ENCODE measurements around the gene UBAP2. TPM values are rescaled to one million over a fixed set of nuclear protein-coding genes. Genes with fewer than 3 reads are reported as not detected.

The UBAP2 gene
- total RNA-seq, 2 experiments from 2014 or later: 35.0 to 38.0 TPM

GRCh38 chr9:33956544-33956943 is 92.1 kb downstream of the UBAP2 start:
- intact Hi-C loops (cut with micrococcal nuclease): no loop called here
- Mint-ChIP-seq H3K4me3 (no peak overlapping the region), H3K27me3 (no peaks in the 10 kb centered on the region), H3K36me3 (peaks cover 19% of the 10 kb centered on the region), H3K4me1 (ENCODE audit: low read depth) (no peaks in the 10 kb centered on the region), H3K9me3 (no peaks in the 10 kb centered on the region), H3K27ac (no peak overlapping the region)
- no peak for DNase-seq
- CTCF ChIA-PET: interaction anchor here (0.8 kb wide), 1 partner anchor 178 kb away, joined by 3 read pairs; no protein-coding TSS in a partner anchor
- POLR2A ChIA-PET: no interaction called here

DNA sequence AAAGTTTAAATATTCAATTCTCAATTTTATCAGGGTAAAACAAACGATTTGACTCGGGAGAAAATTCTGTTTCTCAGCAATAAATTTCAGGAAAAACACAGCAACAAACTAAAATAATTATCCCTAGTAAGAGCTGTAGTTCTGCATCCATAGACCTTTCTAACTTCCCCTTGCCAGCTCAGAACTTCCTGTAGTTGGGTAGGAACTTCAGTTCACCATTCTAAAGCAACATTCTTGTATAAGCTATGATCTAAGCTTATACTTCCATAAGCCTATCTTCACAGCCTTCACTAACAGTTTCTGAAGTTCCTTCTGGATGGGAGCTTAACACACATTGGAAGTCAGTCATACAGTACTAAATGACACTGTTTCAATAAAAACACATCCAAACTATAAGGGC is 96.6 kb downstream of the UBAP2 start:
- Mint-ChIP-seq H3K4me3 (no peak overlapping the region), H3K36me3 (peaks cover 27% of the 10 kb centered on the region), H3K9me3 (no peaks in the 10 kb centered on the region), H3K4me1 (ENCODE audit: low read depth) (no peaks in the 10 kb centered on the region), H3K27me3 (no peaks in the 10 kb centered on the region), H3K27ac (no peak overlapping the region)
- DNase-seq: no peak
- POLR2A ChIA-PET: no interaction called here
- intact Hi-C loops (cut with micrococcal nuclease): no loop called here
- CTCF ChIA-PET: interaction anchor here (0.6 to 1.8 kb wide), 3 partner anchors 94 to 173 kb away, joined by 3 to 5 read pairs (median 5); no protein-coding TSS in a partner anchor

- POLR2A ChIA-PET: no interaction called here
- Mint-ChIP-seq H3K4me1 (ENCODE audit: low read depth) (no peaks in the 10 kb centered on the region), H3K27me3 (no peaks in the 10 kb centered on the region), H3K36me3 (peaks cover 28% of the 10 kb centered on the region), H3K9me3 (no peaks in the 10 kb centered on the region), H3K4me3 (no peak overlapping the region), H3K27ac (no peak overlapping the region)
- CTCF ChIA-PET: interaction anchor here (1.1 to 1.5 kb wide), 2 partner anchors 124 to 171 kb away, joined by 3 to 4 read pairs; no protein-coding TSS in a partner anchor
- intact Hi-C loops (cut with micrococcal nuclease): no loop called here
- DNase-seq: no peak
Measured at GRCh38 chr9:33950371-33950770, 98.3 kb downstream of the UBAP2 start.

- POLR2A ChIA-PET: no interaction called here
- Mint-ChIP-seq H3K36me3 (peaks cover 33% of the 10 kb centered on the region), H3K27ac (no peak overlapping the region)
Measured at GRCh38 chr9:33946779-33947535, 101.7 kb downstream of the UBAP2 start.

GRCh38 chr9:33943389-33943788 is 105.3 kb downstream of the UBAP2 start:
- POLR2A ChIA-PET: no interaction called here
- intact Hi-C loops (cut with micrococcal nuclease): no loop called here
- CTCF ChIA-PET: no interaction called here
- H3K4me3 Mint-ChIP-seq: no peak overlapping the region
- no peak overlapping the region for H3K27ac Mint-ChIP-seq
- DNase-seq: no peak
- H3K4me1 Mint-ChIP-seq (ENCODE audit: low read depth): no peaks in the 10 kb centered on the region
- H3K9me3 Mint-ChIP-seq: no peaks in the 10 kb centered on the region
- H3K27me3 Mint-ChIP-seq: no peaks in the 10 kb centered on the region
- H3K36me3 Mint-ChIP-seq: peaks cover 37% of the 10 kb centered on the region

More at GRCh38 chr9:33946779-33947535, 101.7 kb downstream of the UBAP2 start:
- Mint-ChIP-seq H3K4me1 (ENCODE audit: low read depth) (no peaks in the 10 kb centered on the region), H3K27me3 (no peaks in the 10 kb centered on the region), H3K4me3 (no peak overlapping the region), H3K9me3 (no peaks in the 10 kb centered on the region)
- no peak for DNase-seq
- intact Hi-C loops (cut with micrococcal nuclease): no loop called here
- CTCF ChIA-PET: no interaction called here

- no peaks in the 10 kb centered on the region for H3K27me3 Mint-ChIP-seq
- H3K36me3 Mint-ChIP-seq: peaks cover 31% of the 10 kb centered on the region
- H3K4me3 Mint-ChIP-seq: no peak overlapping the region
- H3K4me1 Mint-ChIP-seq (ENCODE audit: low read depth): no peaks in the 10 kb centered on the region
- intact Hi-C loops (cut with micrococcal nuclease): no loop called here
- ChIA-PET CTCF (no interaction called here), POLR2A (no interaction called here)
- H3K27ac Mint-ChIP-seq: no peak overlapping the region
- H3K9me3 Mint-ChIP-seq: no peaks in the 10 kb centered on the region
- DNase-seq: no peak
Measured at GRCh38 chr9:33942471-33943083, 106.1 kb downstream of the UBAP2 start.

DNA sequence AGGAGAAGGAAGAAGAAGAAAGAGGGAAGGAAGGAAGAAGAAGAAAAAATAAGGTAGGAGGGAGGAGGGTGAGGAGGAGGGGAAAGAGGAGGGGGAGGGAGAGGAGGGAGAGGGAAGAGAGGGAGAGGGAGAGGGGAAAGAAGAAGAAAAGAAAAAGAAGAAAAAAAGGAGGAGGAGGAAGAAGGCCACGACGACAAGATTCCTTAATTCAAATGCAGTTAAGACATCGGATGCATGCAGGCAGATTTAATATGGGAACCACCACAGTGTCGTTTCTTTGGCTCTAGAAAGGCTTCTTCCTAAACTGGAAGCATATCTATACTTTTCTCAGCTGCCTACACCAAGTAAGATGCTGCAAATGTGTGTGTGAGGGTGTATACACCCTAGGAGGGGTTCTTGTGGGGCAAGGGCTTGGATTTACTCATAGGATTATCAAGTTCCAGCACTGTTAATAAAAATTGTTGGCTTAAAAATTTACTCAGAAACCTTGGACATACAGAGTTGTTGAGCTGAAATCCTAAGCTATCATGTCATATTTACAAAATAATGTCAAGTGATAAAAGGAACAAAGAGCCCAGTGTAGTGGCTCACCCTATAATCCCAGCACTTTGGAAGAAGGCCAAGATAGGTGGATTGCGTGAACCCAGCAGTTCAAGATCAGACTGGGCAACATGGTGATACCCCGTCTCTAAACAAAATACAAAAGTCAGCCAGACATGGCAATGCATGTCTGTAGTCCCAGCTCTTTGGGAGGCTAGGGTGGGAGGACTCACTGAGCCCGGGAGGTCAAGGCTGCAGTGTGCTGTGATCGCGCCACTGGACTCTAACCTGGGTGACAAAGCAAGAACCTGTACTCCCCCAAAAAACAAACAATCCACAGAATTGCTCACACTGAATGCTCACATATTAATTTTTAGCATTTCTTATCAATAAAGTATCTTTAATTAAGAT is 108.5 kb downstream of the UBAP2 start:
- Mint-ChIP-seq H3K4me3 (no peak overlapping the region), H3K27me3 (no peaks in the 10 kb centered on the region), H3K36me3 (peaks cover 31% of the 10 kb centered on the region), H3K9me3 (no peaks in the 10 kb centered on the region), H3K4me1 (ENCODE audit: low read depth) (no peaks in the 10 kb centered on the region), H3K27ac (no peak overlapping the region)
- ChIA-PET POLR2A (no interaction called here), CTCF (no interaction called here)
- intact Hi-C loops (cut with micrococcal nuclease): no loop called here
- no peak for DNase-seq

GRCh38 chr9:33934188-33934878 is 114.4 kb downstream of the UBAP2 start:
- intact Hi-C loops (cut with micrococcal nuclease): no loop called here
- ChIA-PET CTCF (no interaction called here), POLR2A (no interaction called here)
- H3K4me1 Mint-ChIP-seq (ENCODE audit: low read depth): no peaks in the 10 kb centered on the region
- DNase-seq: no peak
- no peaks in the 10 kb centered on the region for H3K27me3 Mint-ChIP-seq
- no peak overlapping the region for H3K4me3 Mint-ChIP-seq
- no peak overlapping the region for H3K27ac Mint-ChIP-seq
- no peaks in the 10 kb centered on the region for H3K9me3 Mint-ChIP-seq
- peaks cover 43% of the 10 kb centered on the region for H3K36me3 Mint-ChIP-seq

GRCh38 chr9:33932078-33932807 is 116.4 kb downstream of the UBAP2 start:
- ChIA-PET CTCF (no interaction called here), POLR2A (interaction anchor here (0.7 kb wide), 1 partner anchor 23 kb away, joined by 3 read pairs; no protein-coding TSS in a partner anchor)
- H3K4me3 Mint-ChIP-seq: no peak overlapping the region
- intact Hi-C loops (cut with micrococcal nuclease): no loop called here
- DNase-seq: no peak
- no peak overlapping the region for H3K27ac Mint-ChIP-seq
- no peaks in the 10 kb centered on the region for H3K4me1 Mint-ChIP-seq (ENCODE audit: low read depth)
- no peaks in the 10 kb centered on the region for H3K9me3 Mint-ChIP-seq
- H3K36me3 Mint-ChIP-seq: peaks cover 47% of the 10 kb centered on the region
- H3K27me3 Mint-ChIP-seq: no peaks in the 10 kb centered on the region

- peaks cover 48% of the 10 kb centered on the region for H3K36me3 Mint-ChIP-seq
- DNase-seq: no peak
- H3K4me3 Mint-ChIP-seq: no peak overlapping the region
- ChIA-PET CTCF (interaction anchor here (0.6 kb wide), 1 partner anchor 41 kb away, joined by 3 read pairs; no protein-coding TSS in a partner anchor), POLR2A (no interaction called here)
- no peak overlapping the region for H3K27ac Mint-ChIP-seq
- intact Hi-C loops (cut with micrococcal nuclease): no loop called here
- H3K27me3 Mint-ChIP-seq: no peaks in the 10 kb centered on the region
- H3K9me3 Mint-ChIP-seq: no peaks in the 10 kb centered on the region
- no peaks in the 10 kb centered on the region for H3K4me1 Mint-ChIP-seq (ENCODE audit: low read depth)
Measured at GRCh38 chr9:33931326-33931725, 117.4 kb downstream of the UBAP2 start.

- intact Hi-C loops (cut with micrococcal nuclease): no loop called here
- peaks cover 44% of the 10 kb centered on the region for H3K36me3 Mint-ChIP-seq
Measured at GRCh38 chr9:33927694-33928093, 121.0 kb downstream of the UBAP2 start.

More at GRCh38 chr9:33927694-33928093, 121.0 kb downstream of the UBAP2 start:
- Mint-ChIP-seq H3K27me3 (no peaks in the 10 kb centered on the region), H3K9me3 (no peaks in the 10 kb centered on the region), H3K27ac (no peak overlapping the region), H3K4me3 (no peak overlapping the region), H3K4me1 (ENCODE audit: low read depth) (no peaks in the 10 kb centered on the region)
- POLR2A ChIA-PET: no interaction called here
- CTCF ChIA-PET: no interaction called here
- no peak for DNase-seq

Data from activated CD4-positive, alpha-beta memory T cell treated with anti-CD3 and anti-CD28 coated beads for 36 hours (primary cell).